HepG2 (cell line): ENCODE results near the gene PTPN18.

Experiments
- SMARCC2 ChIP-seq: fragments of 450-650 bp; IDR thresholded peaks from 2 replicates; pipeline ENCODE4 v1.6.1; 2017; ENCODE audit warnings: antibody characterized with exemption, mild to moderate bottlenecking
- TF ChIP-seq, protein P1 (sequence below): IDR thresholded peaks from 2 replicates; pipeline ENCODE4 v1.6.1; 2016; ENCODE audit warnings: missing biosample characterization, missing genetic modification reagents, low read depth

DNA sequence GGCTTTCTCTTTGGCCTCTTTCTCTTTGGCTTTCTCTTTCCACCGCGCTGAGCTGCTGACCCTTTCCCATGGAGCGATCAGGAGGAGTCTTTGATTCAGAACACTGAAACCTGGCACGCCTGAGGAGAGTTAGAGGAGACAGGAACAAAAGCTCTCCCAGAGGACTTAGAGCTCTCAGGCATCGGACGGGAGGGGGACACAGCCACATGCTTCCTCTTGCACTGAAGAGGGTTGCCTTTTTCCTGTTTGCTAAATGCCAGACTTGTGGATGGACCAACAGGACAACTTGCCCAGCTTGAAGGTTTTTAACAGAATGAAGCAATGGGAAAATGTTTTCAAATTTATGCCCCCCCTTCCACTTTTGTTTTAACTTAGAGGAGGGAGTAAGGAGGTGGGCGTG lies 3.6 kb upstream of the PTPN18 start:
- no peak for TF ChIP-seq SMARCC2
- TF ChIP-seq, protein P1, sequence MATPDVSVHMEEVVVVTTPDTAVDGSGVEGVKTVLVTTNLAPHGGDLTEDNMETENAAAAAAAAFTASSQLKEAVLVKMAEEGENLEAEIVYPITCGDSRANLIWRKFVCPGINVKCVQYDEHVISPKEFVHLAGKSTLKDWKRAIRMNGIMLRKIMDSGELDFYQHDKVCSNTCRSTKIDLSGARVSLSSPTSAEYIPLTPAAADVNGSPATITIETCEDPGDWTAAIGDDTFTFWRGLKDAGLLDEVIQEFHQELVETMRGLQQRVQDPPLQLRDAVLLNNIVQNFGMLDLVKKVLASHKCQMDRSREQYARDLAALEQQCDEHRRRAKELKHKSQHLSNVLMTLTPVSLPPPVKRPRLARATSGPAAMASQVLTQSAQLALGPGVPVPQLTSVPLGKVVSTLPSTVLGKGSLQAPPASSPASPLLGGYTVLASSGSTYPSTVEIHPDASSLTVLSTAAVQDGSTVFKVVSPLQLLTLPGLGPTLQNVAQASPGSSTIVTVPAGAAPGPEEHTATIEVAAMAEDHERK (CRISPR knock-in tag), result no peak
